Breast epithelium (tissue), 3 donors: ENCODE data around the gene SPTBN2.

ENCODE experiments used
- CTCF ChIP-seq, 3 donors: fragments of 450-650 bp; IDR thresholded peaks; one replicate each; pipeline ENCODE4 v1.5.1; 2016 to 2017; ENCODE audit warnings: antibody characterized with exemption in 3 of 3, mild to moderate bottlenecking in 3 of 3, moderate library complexity in 3 of 3
- POLR2A ChIP-seq: fragments of 450-650 bp; IDR thresholded peaks from one replicate; pipeline ENCODE4 v1.6.1; 2016; ENCODE audit warnings: antibody characterized with exemption, mild to moderate bottlenecking, moderate library complexity

- TF ChIP-seq CTCF (IDR thresholded peaks at IDR 0.05) (no peak), POLR2A (no peak)
These were observed 28.7 kb downstream of the SPTBN2 start for GRCh38 chr11:66700337-66700736.
